DND-41 (cell line): ENCODE data around the gene DISC1.
"Not testable (repeated sequence)": the region's sequence is repeated elsewhere in the genome, so short reads cannot be mapped to it uniquely, and the experiment has no call there.

ENCODE experiments used
- CTCF ChIP-seq: IDR thresholded peaks from 2 replicates; pipeline ENCODE4 v1.5.1; 2012; ENCODE audit warnings: borderline replicate concordance, low read length, moderate library complexity, mild to moderate bottlenecking; ENCODE audit not compliant: poor library complexity, severe bottlenecking; ENCODE audit errors: extremely low read depth
- EZH2 ChIP-seq: IDR thresholded peaks from 3 replicates; pipeline ENCODE4 v1.6.1; 2012; ENCODE audit warnings: borderline replicate concordance, low read depth, mild to moderate bottlenecking, moderate library complexity, low read length, inconsistent platforms; ENCODE audit not compliant: severe bottlenecking

- not testable (repeated sequence) for TF ChIP-seq CTCF, EZH2
These were observed 19.6 kb downstream of the DISC1 start for GRCh38 chr1:231646165-231646564.
